ENCODE results near the gene STX18. TPM values are rescaled to one million over a fixed set of nuclear protein-coding genes. Genes with fewer than 3 reads are reported as not detected.

The STX18 gene
- total RNA-seq, 1 donor from 2014 or later = 32.4 TPM

- DNase-seq (ENCODE audit: low spot score) = no peak
Measured at GRCh38 chr4:4401036-4401435, 140.8 kb downstream of the STX18 start.

GRCh38 chr4:4398430-4398829 lies 143.4 kb downstream of the STX18 start:
- DNase-seq (ENCODE audit: low spot score) = no peak

- no peak for DNase-seq (ENCODE audit: low spot score)
Measured at GRCh38 chr4:4397441-4397819, 144.4 kb downstream of the STX18 start.

- DNase-seq (ENCODE audit: low spot score) = no peak
Measured at GRCh38 chr4:4396628-4397440, 145.0 kb downstream of the STX18 start.

- no peak for DNase-seq (ENCODE audit: low spot score)
Measured at GRCh38 chr4:4395849-4396627, 145.8 kb downstream of the STX18 start.

- DNase-seq (ENCODE audit: low spot score) = no peak
Measured at GRCh38 chr4:4395371-4395770, 146.5 kb downstream of the STX18 start.

GRCh38 chr4:4394644-4395043 lies 147.2 kb downstream of the STX18 start:
- DNase-seq (ENCODE audit: low spot score) = no peak

- DNase-seq (ENCODE audit: low spot score) = no peak
Measured at GRCh38 chr4:4392501-4393183, 149.2 kb downstream of the STX18 start.

GRCh38 chr4:4391866-4392265 lies 150.0 kb downstream of the STX18 start:
- DNase-seq (ENCODE audit: low spot score) = no peak

GRCh38 chr4:4390515-4391240 lies 151.2 kb downstream of the STX18 start:
- DNase-seq (ENCODE audit: low spot score) = no peak

GRCh38 chr4:4390046-4390445 lies 151.8 kb downstream of the STX18 start:
- DNase-seq (ENCODE audit: low spot score) = no peak

GRCh38 chr4:4388836-4389575 lies 152.8 kb downstream of the STX18 start:
- no peak for DNase-seq (ENCODE audit: low spot score)

- no peak for DNase-seq (ENCODE audit: low spot score)
Measured at GRCh38 chr4:4388311-4388790, 153.5 kb downstream of the STX18 start.

- no peak for DNase-seq (ENCODE audit: low spot score)
Measured at GRCh38 chr4:4387531-4388310, 154.1 kb downstream of the STX18 start.

GRCh38 chr4:4386736-4387392 lies 155.0 kb downstream of the STX18 start, which contains the start of gene NSG1:
Gene NSG1 (plus strand): TSS chr4:4387102. CDS start chr4:4387630, 528 bp downstream.
- no peak for DNase-seq (ENCODE audit: low spot score)

GRCh38 chr4:4386296-4386735 lies 155.5 kb downstream of the STX18 start:
- no peak for DNase-seq (ENCODE audit: low spot score)

GRCh38 chr4:4385729-4386295 lies 156.0 kb downstream of the STX18 start:
- DNase-seq (ENCODE audit: low spot score) = no peak

GRCh38 chr4:4384837-4385236 lies 157.0 kb downstream of the STX18 start:
- DNase-seq (ENCODE audit: low spot score) = no peak

GRCh38 chr4:4383085-4383484 lies 158.8 kb downstream of the STX18 start:
- DNase-seq (ENCODE audit: low spot score) = no peak
